Panc1 (cell line): ENCODE results near the gene THSD7B.

Experiments
- CTCF ChIP-seq: fragments of 450-650 bp; IDR thresholded peaks from 2 replicates; pipeline ENCODE4 v1.5.1; 2017; ENCODE audit warnings: mild to moderate bottlenecking
- POLR2AphosphoS5 ChIP-seq: IDR thresholded peaks from 2 replicates; pipeline ENCODE4 v1.6.1; 2012; ENCODE audit warnings: mild to moderate bottlenecking, low read depth, low read length, moderate library complexity
- REST ChIP-seq, 2 experiments: IDR thresholded peaks; 2 replicates each; pipeline ENCODE4 v1.6.1; 2011 to 2012; ENCODE audit warnings: low read depth in 2 of 2, control low read depth in 1 of 2, low read length in 1 of 2, mild to moderate bottlenecking in 1 of 2, moderate library complexity in 1 of 2; ENCODE audit not compliant: insufficient read depth in 1 of 2
- TCF7L2 ChIP-seq: IDR thresholded peaks from 2 replicates; pipeline ENCODE4 v1.6.1; 2011; ENCODE audit warnings: mild to moderate bottlenecking, low read depth, low read length, inconsistent platforms

GRCh38 chr2:137387044-137387443 is 621.7 kb downstream of the THSD7B start:
- TF ChIP-seq CTCF (no peak), POLR2AphosphoS5 (no peak), REST (IDR thresholded peaks at IDR 0.05; ENCODE audit: insufficient read depth in 1 of 2, low read depth in 2 of 2, low read length in 1 of 2) (no peak), TCF7L2 (no peak)
